ENCODE data around the gene FARSA.
"Not testable (repeated sequence)": the region's sequence is repeated elsewhere in the genome, so short reads cannot be mapped to it uniquely, and the experiment has no call there.

Gene FARSA

GRCh38 chr19:12933287-12934072 is at the start of gene FARSA:
Gene FARSA (minus strand): TSS chr19:12933711. CDS start chr19:12933696, 15 bp downstream.
- peak; percentile 91 for DNase-seq

GRCh38 chr19:12983091-12983490 is 49.6 kb upstream of the FARSA start:
- no peak for DNase-seq

GRCh38 chr19:12982648-12983047 is 49.1 kb upstream of the FARSA start:
- DNase-seq: no peak

- no peak for DNase-seq
Measured at GRCh38 chr19:12979974-12980373, 46.5 kb upstream of the FARSA start.

GRCh38 chr19:12976109-12976508 is 42.6 kb upstream of the FARSA start:
- DNase-seq: not testable (repeated sequence)

GRCh38 chr19:12975221-12975741 is 41.8 kb upstream of the FARSA start:
- no peak for DNase-seq

- no peak for DNase-seq
Measured at GRCh38 chr19:12974301-12975220, 41.0 kb upstream of the FARSA start.

- no peak for DNase-seq
Measured at GRCh38 chr19:12973236-12973635, 39.7 kb upstream of the FARSA start.

- DNase-seq: no peak
Measured at GRCh38 chr19:12970070-12970820, 36.7 kb upstream of the FARSA start.

GRCh38 chr19:12969292-12969988 is 35.9 kb upstream of the FARSA start, which contains the start of gene DAND5:
Gene DAND5 (plus strand): TSS chr19:12969576. CDS start chr19:12969661, 85 bp downstream.
- no peak for DNase-seq

GRCh38 chr19:12967907-12968306 is 34.4 kb upstream of the FARSA start:
- no peak for DNase-seq

GRCh38 chr19:12965812-12966135 is 32.3 kb upstream of the FARSA start:
- no peak for DNase-seq

- DNase-seq: peak; percentile 85
Measured at GRCh38 chr19:12965017-12965811, 31.7 kb upstream of the FARSA start.

- no peak for DNase-seq
Measured at GRCh38 chr19:12959481-12959880, 26.0 kb upstream of the FARSA start.

GRCh38 chr19:12957389-12957952 is 24.0 kb upstream of the FARSA start:
- DNase-seq: not testable (repeated sequence)

- DNase-seq: peak; percentile 84
Measured at GRCh38 chr19:12956446-12957388, 23.2 kb upstream of the FARSA start, which contains the start of gene GADD45GIP1. Gene GADD45GIP1 (minus strand): TSS chr19:12957223. CDS start chr19:12957212, 11 bp downstream.

- no peak for DNase-seq
Measured at GRCh38 chr19:12955996-12956395, 22.5 kb upstream of the FARSA start.

GRCh38 chr19:12955575-12955974 is 22.1 kb upstream of the FARSA start:
- not testable (repeated sequence) for DNase-seq

- no peak for DNase-seq
Measured at GRCh38 chr19:12954612-12954962, 21.1 kb upstream of the FARSA start.

Data from CD4-positive, alpha-beta T cell treated with Interleukin-6 for 4 hours (primary cell).